A673 (cell line): Measurements from ENCODE around the gene OR2C3. TPM values are rescaled to one million over a fixed set of nuclear protein-coding genes. Genes with fewer than 3 reads are reported as not detected.
"Not testable (repeated sequence)": the region's sequence is repeated elsewhere in the genome, so short reads cannot be mapped to it uniquely, and the experiment has no call there.

ENCODE experiments used
- BruUV-seq: library from RNA; stranded (reverse); fragments of 400-500 nt; replicated peaks from 2 replicates; lab custom pipeline; 2021; lab: Mats Ljungman, UMichigan
- CTCF ChIA-PET: fragments of 300-600 bp; sonication (Branson Sonifier 250); formaldehyde crosslinking; loops from one replicate; lab custom pipeline; 2022; ENCODE audit warnings: antibody characterized with exemption; lab: Charles Lee
- POLR2A ChIA-PET: fragments of 300-600 bp; sonication (Branson Sonifier 250); formaldehyde crosslinking; loops from one replicate; lab custom pipeline; 2022; ENCODE audit warnings: antibody characterized with exemption; ENCODE audit not compliant: low non-redundant PET; lab: Charles Lee
- DNase-seq: peaks from one replicate; pipeline ENCODE4 v3.0.0-alpha.2; 2015; ENCODE audit warnings: low spot score
- H3K27ac ChIP-seq: fragments of 200-600 bp; sonication (generic); 2 replicates; pipeline ENCODE4 v1.5.1; 2016; ENCODE audit warnings: mixed run types, low read depth, mild to moderate bottlenecking, mixed read lengths, antibody characterized with exemption, low read length; ENCODE audit not compliant: poor library complexity, severe bottlenecking
- H3K27me3 ChIP-seq: fragments of 200-600 bp; sonication (generic); replicated peaks from 2 replicates; pipeline ENCODE4 v1.6.1; 2017; ENCODE audit warnings: mixed run types, low read depth, mild to moderate bottlenecking, mixed read lengths, antibody characterized with exemption, low read length; ENCODE audit not compliant: insufficient read depth, poor library complexity
- H3K36me3 ChIP-seq: fragments of 200-600 bp; sonication (generic); 2 replicates; pipeline ENCODE4 v1.6.1; 2016; ENCODE audit warnings: mixed run types, mild to moderate bottlenecking, mixed read lengths, antibody characterized with exemption, low read length; ENCODE audit not compliant: insufficient read depth, poor library complexity, severe bottlenecking
- H3K4me1 ChIP-seq: fragments of 200-600 bp; sonication (generic); 2 replicates; pipeline ENCODE4 v1.6.1; 2017; ENCODE audit warnings: mixed run types, mild to moderate bottlenecking, mixed read lengths, antibody characterized with exemption, low read length; ENCODE audit not compliant: insufficient read depth, poor library complexity, severe bottlenecking
- H3K4me3 ChIP-seq: fragments of 200-600 bp; sonication (generic); 2 replicates; pipeline ENCODE4 v1.5.1; 2016; ENCODE audit warnings: low read depth, mixed run types, mild to moderate bottlenecking, mixed read lengths, low read length; ENCODE audit not compliant: poor library complexity, severe bottlenecking
- H3K9me3 ChIP-seq: fragments of 200-600 bp; sonication (generic); 2 replicates; pipeline ENCODE4 v1.6.1; 2016; ENCODE audit warnings: mixed run types, low read depth, mild to moderate bottlenecking, mixed read lengths, antibody characterized with exemption, low read length; ENCODE audit not compliant: poor library complexity, severe bottlenecking
- CTCF ChIP-seq: fragments of 300-800, 200-600 bp; sonication (generic); conservative IDR thresholded peaks from 2 replicates; pipeline ENCODE4 v1.5.1; 2017; ENCODE audit warnings: low read depth, mild to moderate bottlenecking, antibody characterized with exemption, low read length, moderate library complexity, mixed read lengths
- EZH2 ChIP-seq: fragments of 200-600 bp; sonication (generic); IDR thresholded peaks from 2 replicates; pipeline ENCODE4 v1.6.1; 2017; ENCODE audit warnings: borderline replicate concordance, low read depth, mild to moderate bottlenecking, mixed read lengths, antibody characterized with exemption, low read length; ENCODE audit not compliant: poor library complexity, severe bottlenecking
- intact Hi-C: fragments of 100-400 bp; cut with micrococcal nuclease; formaldehyde crosslinking; loops from one replicate; pipeline ENCODE4 v1.10.0; 2022; ENCODE audit not compliant: unreplicated experiment
- total RNA-seq: library from RNA; stranded (reverse); gene quantifications from 2 replicates; pipeline ENCODE4 v1.2.3, GENCODE V29; 2021

OR2C3 gene
- total RNA-seq, 1 experiment from 2014 or later, result not detected

- H3K27me3 ChIP-seq, result peaks cover 32% of the 10 kb centered on the region
- ChIA-PET POLR2A (no interaction called here), CTCF (no interaction called here)
- H3K9me3 ChIP-seq, result no peaks in the 10 kb centered on the region
- no peak overlapping the region for H3K27ac ChIP-seq
- no TSS peak for BruUV-seq
- no peaks in the 10 kb centered on the region for H3K4me1 ChIP-seq
- no peak overlapping the region for H3K4me3 ChIP-seq
- H3K36me3 ChIP-seq, result no peaks in the 10 kb centered on the region
- intact Hi-C loops, result no loop called here
- no peak for TF ChIP-seq CTCF
- TF ChIP-seq EZH2, result no peak
- no peak for DNase-seq
Measured at GRCh38 chr1:247530785-247531184, 5.5 kb downstream of the OR2C3 start.

GRCh38 chr1:247529771-247530355 lies 6.4 kb downstream of the OR2C3 start:
- Histone ChIP-seq H3K4me1 (no peaks in the 10 kb centered on the region), H3K36me3 (no peaks in the 10 kb centered on the region), H3K27me3 (peaks cover 31% of the 10 kb centered on the region), H3K27ac (no peak overlapping the region), H3K9me3 (no peaks in the 10 kb centered on the region), H3K4me3 (no peak overlapping the region)
- DNase-seq, result no peak
- BruUV-seq, result no TSS peak
- ChIA-PET POLR2A (no interaction called here), CTCF (no interaction called here)
- intact Hi-C loops, result no loop called here
- TF ChIP-seq EZH2 (no peak), CTCF (no peak)

GRCh38 chr1:247528812-247529474 lies 7.3 kb downstream of the OR2C3 start:
- Histone ChIP-seq H3K4me1 (no peaks in the 10 kb centered on the region), H3K4me3 (no peak overlapping the region), H3K27ac (no peak overlapping the region), H3K27me3 (peaks cover 26% of the 10 kb centered on the region), H3K9me3 (no peaks in the 10 kb centered on the region), H3K36me3 (no peaks in the 10 kb centered on the region)
- no peak for TF ChIP-seq CTCF
- no peak for TF ChIP-seq EZH2
- no TSS peak for BruUV-seq
- intact Hi-C loops, result no loop called here
- ChIA-PET POLR2A (no interaction called here), CTCF (no interaction called here)
- no peak for DNase-seq

GRCh38 chr1:247521886-247522285 lies 14.4 kb downstream of the OR2C3 start:
- H3K27ac ChIP-seq, H3K4me3 ChIP-seq, H3K9me3 ChIP-seq, H3K4me1 ChIP-seq, intact Hi-C loops, BruUV-seq, H3K27me3 ChIP-seq, DNase-seq, POLR2A ChIA-PET, CTCF ChIA-PET, H3K36me3 ChIP-seq: not testable (repeated sequence)
